ENCODE measurements around the gene ITPR2.
A peak's percentile ranks its signal among the peaks of the same experiment; 100 is the strongest.
"Not testable (repeated sequence)": the region's sequence is repeated elsewhere in the genome, so short reads cannot be mapped to it uniquely, and the experiment has no call there.

The ITPR2 gene

DNA sequence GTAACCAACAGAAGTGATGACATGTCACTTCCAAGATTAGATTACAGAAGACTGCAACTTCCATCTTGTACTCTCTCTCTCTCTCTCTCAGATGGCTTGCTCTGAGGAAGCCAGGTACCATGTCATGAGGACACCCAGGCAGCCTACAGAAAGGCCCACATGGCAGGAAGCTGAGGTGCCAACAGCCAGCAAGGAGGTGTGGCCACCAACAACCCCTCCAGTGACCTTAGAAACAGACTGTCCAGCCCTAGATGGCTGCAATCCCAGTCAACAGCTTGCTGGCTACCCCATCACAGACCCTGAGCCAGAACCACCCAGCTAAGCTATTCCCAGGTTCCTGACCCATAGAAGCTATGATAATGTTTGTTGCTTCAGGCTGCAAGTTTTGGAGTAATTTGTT is 178.4 kb downstream of the ITPR2 start:
- no peak for DNase-seq

DNA sequence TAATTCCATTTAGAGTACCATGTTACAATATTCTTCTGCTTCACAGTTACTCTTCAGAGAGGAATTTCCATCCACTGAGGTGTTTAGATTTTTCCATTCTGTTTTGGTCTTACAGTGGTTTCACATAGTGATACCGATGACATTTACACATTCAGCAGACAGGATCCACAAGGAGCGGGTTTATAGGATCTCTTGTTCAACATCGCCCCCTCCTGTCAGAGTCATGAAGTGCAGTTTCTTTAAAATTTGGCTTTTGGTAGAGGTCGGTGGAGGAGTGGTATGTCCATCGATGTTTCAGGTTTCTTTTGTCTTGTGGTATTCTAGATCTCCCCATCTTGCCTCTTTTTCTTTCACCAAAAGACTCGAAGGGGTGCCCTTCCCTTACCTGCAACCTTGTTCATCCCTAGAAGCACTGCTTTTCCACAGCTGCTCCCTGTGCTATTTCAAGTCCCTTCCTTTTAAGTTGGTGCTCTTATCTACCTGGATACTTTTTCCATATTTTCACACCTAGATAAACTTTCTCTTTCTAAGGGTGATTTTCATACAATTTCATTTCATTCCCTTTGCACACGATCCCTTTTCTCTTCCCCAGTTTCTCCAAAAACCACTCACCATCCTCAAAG is 181.3 kb downstream of the ITPR2 start:
- peak; percentile 12 for DNase-seq

DNA sequence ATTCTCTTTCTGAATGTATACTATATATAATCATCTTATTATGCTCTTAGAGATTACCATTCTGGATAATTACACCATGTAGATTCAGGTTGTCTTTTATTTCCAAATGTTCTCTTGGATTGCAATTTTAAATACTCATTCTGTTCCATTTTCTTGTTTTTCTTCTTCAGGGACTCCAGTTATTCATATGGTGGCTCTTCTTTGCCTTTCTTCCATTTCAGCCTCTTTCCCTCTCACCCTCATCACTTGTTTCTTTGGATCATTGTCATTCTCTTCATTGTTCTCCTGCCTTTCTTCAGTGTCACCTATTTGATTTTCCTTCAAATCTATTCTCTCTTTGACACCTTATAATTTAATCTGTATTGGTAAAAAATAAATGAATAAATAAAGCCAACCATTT is 182.0 kb downstream of the ITPR2 start:
- no peak for DNase-seq

- no peak for DNase-seq
These were observed 184.0 kb downstream of the ITPR2 start for GRCh38 chr12:26648999-26649398.

- DNase-seq = no peak
These were observed 184.4 kb downstream of the ITPR2 start for GRCh38 chr12:26648584-26648983.

DNA sequence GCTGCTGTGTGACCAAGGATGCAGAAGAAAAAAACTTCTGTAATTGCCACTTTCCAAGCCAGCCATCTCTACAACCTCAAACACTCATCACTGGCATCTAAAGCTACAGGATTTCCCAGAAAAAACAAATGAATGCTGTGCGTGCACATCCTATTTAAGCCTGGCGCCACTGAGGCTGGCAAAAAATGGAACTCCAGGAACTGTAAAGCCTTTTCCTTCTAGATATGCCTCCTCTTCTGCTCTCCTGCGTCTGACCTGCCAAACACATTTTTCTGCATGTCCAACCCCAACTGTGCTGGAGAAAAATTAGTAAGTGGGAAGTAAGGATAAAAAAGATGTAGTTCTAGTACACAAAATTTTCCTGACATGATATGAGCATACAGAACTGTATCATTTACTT is 184.9 kb downstream of the ITPR2 start:
- DNase-seq = no peak

DNA sequence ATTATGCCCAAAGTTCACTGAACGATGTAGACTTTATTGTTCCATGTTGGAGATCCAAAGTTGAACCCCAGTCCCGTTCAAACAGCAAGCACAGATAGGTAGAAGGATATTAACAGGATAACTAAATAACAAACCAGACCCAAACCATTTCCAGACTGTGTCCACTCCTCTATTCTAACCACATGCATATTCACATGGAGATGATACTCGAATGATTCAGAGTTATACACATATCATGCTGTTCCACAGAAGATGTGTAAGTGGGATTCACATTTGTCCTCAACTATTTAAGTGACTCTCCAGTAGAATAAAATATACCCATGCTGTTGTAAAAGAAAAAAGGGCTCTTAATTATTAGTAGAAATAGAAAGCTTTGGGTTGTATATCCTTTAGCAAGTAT is 185.9 kb downstream of the ITPR2 start:
- DNase-seq = no peak

GRCh38 chr12:26646571-26646970 is 186.4 kb downstream of the ITPR2 start:
- DNase-seq = no peak

DNA sequence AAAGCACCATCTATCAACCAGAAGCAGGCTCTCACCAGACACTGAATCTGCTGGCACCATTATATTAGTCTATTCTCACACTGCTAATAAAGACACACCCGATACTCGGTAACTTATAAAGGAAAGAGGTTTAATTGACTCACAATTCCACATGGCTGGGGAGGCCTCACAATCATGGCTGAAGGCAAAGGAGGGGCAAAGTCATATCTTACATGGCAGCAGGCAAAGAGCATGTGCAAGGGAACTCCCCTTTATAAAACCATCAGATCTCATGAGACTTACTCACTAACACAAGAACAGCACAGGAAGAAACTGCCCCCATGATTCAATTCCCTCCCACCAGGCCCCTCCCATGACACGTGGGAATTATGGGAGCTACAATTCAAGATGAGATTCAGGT is 188.6 kb downstream of the ITPR2 start:
- not testable (repeated sequence) for DNase-seq

GRCh38 chr12:26643532-26644315 is 189.3 kb downstream of the ITPR2 start:
- no peak for DNase-seq

DNA sequence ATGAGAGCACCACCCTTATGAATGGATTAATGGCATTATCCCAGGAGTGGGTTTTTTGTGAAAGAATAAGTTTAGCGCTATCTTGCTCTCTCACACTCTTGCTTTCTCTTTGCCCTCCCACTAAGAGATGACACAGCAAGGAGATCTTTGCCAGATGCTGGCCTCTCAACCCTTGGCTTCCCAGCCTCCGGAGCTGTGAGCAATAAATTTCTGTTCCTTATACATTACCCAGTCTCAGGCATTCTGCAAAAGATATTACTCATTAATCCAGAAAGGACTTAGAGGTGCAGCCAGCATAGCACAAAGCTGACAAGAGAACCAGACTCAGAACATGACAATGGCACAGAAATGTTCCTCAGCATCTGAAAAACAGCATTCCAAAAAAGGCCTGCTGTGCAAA is 190.6 kb downstream of the ITPR2 start:
- no peak for DNase-seq

DNA sequence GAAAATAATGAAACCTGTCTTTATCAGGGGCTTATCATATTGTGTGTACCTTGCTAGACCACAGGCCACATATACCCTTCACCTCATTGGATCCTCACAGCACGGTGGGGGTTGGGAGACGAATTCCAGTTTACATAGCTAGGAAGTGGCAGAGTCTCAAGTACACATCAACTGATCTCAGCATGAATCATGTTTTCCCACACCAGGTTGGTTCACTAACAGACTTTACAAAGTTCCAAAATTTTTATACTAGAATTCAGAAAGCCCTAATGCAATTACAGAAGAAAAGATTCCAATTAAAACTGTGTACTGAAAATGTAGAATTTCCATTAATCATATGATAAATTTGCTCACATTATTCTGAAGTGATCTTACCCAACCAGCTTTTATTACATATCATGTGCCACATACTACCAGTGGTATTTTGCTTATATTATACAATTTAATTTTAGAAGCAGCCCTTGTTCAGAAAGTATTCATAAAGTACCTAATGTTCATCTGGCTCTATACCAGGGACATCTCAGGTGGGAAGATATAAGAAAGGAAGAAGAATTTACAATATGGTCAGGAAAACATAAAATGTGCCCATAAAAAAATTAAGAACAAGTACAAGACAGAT is 196.2 kb downstream of the ITPR2 start:
- no peak for DNase-seq

DNA sequence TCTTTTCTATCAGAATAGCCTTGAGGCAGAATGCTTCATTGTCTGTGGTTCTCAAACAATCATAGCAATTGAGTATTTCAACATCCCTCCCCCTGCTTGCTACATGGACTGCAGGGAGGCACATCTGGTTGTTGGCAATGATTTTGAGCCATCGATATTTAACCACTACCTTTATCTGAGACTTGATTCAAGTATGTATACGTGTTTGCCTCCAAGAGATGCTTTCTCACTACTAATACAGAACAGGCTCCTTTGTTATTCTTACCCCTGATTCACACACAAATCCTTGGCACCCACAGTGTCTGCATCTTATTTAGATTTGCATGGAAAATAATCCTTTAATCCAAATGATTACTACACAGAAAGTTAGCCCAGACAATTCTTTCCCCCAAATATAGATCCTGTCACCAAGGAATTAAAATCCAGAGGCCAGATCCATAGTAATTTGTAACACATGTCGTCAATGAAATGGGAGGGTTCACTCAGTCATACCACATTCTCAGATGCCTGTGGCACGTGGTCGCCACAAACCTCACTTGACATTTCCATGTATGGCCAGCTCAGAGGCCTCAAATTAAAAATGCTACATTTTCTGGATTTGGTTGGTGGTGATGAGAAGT is 199.3 kb downstream of the ITPR2 start:
- DNase-seq = no peak

DNA sequence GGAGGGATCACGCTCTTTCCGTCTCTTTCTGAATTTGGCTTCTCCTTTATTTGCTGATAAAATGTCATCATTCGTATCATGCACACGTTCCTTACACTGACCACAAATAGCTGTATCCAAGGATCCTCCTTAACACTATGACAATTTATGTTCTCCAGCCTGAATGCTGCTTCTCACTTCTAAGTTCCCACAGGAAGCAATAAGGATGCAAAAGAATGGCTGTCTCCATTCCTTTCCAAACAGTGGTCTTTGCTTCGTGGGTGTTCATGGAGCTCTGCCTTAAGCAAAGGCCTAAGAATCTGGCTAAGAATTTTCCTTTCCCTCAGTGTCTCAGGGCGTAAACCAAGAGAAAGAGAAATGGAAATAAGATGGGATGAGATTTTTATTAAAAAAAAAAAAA is 200.2 kb downstream of the ITPR2 start:
- DNase-seq = no peak

- DNase-seq = no peak
These were observed 201.1 kb downstream of the ITPR2 start for GRCh38 chr12:26631846-26632245.

GRCh38 chr12:26630546-26631027 is 202.4 kb downstream of the ITPR2 start:
- DNase-seq = no peak

DNA sequence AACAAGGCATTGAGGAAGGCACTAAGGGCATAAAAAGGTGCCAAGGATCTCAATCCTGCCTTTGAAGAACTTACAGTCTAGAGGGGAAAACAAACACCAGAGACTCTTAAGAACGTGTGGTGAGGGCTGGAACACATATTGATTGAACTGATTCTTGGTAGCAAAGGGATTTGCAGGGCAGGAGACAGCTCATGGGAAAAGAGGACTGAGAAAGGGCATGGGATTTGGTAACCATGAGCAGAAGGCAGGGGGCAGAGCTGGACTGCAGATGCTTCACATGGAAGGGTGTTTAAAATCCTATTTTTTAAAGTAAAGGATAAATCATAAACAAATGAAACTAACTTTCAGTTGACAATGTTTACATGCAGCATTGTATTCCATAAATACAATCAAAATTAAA is 203.1 kb downstream of the ITPR2 start:
- DNase-seq = no peak

DNA sequence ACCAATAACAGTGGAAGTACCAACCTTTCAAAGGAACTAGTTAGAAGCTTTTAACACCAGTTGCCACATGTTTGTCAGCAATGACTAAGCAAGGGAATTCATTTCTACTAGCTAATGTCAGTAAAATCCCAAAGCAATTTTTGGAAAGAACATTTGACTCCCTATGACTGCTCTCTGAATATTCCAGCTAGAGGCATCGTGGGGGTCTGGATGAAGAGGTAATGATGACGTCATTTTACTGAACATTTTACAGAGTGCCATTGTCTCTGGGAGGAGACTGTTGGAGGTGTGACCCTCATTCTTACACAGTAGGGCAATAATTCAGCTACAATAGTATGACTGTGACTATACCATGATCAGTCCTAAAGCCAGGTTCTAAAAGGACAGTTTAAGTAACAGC is 204.8 kb downstream of the ITPR2 start:
- no peak for DNase-seq

GRCh38 chr12:26627335-26627734 is 205.7 kb downstream of the ITPR2 start:
- no peak for DNase-seq

DNA sequence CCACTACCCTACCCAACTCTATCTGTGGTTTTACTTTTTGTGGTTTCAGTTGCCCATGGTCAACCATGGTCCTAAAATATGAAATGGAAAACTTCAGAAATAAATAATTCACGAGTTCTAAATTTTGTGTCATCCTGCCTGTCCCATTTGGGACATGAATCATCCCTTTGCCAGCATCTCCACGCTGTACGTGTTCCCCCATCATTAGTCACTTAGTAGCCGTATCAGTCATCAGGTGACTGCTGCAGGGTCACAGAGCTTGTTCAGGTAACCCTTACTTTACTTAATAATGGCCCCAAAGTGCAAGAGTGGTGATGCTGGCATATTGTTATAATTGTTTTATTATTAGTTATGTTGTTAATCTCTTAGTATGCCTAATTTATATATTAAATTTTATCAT is 209.9 kb downstream of the ITPR2 start:
- DNase-seq = no peak

GRCh38 chr12:26622601-26623000 is 210.4 kb downstream of the ITPR2 start:
- no peak for DNase-seq

- DNase-seq = no peak
These were observed 211.1 kb downstream of the ITPR2 start for GRCh38 chr12:26621932-26622331.

- no peak for DNase-seq
These were observed 212.1 kb downstream of the ITPR2 start for GRCh38 chr12:26620907-26621306.

- no peak for DNase-seq
These were observed 215.5 kb downstream of the ITPR2 start for GRCh38 chr12:26617513-26617912.

Measured in NCI-H748 treated with DMSO at 0.1 percent for 48 hours (cell line).